ENCODE measurements around the gene ABCC3.

GRCh38 chr17:50719144-50719923, 84.7 kb downstream of the ABCC3 start, which contains the start of gene LUC7L3:
- no peak for TF ChIP-seq CTCF (IDR thresholded peaks at IDR 0.05; ENCODE audit: low read depth, low read length, poor library complexity, severe bottlenecking)
- no peak for TF ChIP-seq EZH2phosphoT487 (IDR thresholded peaks at IDR 0.05; ENCODE audit: borderline replicate concordance, low read length)

Measured in DOHH2 (cell line).